Stomach (tissue), 9 donors: Measurements from ENCODE around the gene POP5. TPM values are rescaled to one million over a fixed set of nuclear protein-coding genes. Genes with fewer than 3 reads are reported as not detected.
"Not testable (repeated sequence)": the region's sequence is repeated elsewhere in the genome, so short reads cannot be mapped to it uniquely, and the experiment has no call there.

Experiments used
- DNase-seq, 2 donors: peaks; one replicate each; pipeline versions ENCODE4 v3.0.0 to v3.0.0-alpha.2; 2013 to 2019
- H3K27ac ChIP-seq, 5 donors: fragments of 200-600 bp in 4 of 5; sonication (generic) in 4 of 5; one replicate each; pipeline ENCODE4 v1.5.1; 2013 to 2019; ENCODE audit warnings: mild to moderate bottlenecking in 1 of 5, moderate library complexity in 1 of 5
- H3K27me3 ChIP-seq, 3 donors: fragments of 200-600 bp; sonication (generic); one replicate each; pipeline ENCODE4 v1.5.1; 2017 to 2019; ENCODE audit warnings: mixed run types in 1 of 3
- H3K36me3 ChIP-seq, 4 donors: fragments of 200-600 bp; sonication (generic); 1 replicate in 3 of 4; 2 replicates in 1 of 4; pipeline ENCODE4 v1.5.1; 2016 to 2019
- H3K4me1 ChIP-seq, 4 donors: fragments of 200-600 bp; sonication (generic); one replicate each; pipeline ENCODE4 v1.5.1; 2016 to 2019
- H3K4me3 ChIP-seq, 4 donors: fragments of 200-600 bp; sonication (generic) in 3 of 4; one replicate each; pipeline ENCODE4 v1.5.1; 2016 to 2019; ENCODE audit warnings: mild to moderate bottlenecking in 1 of 4
- H3K9me3 ChIP-seq, 4 donors: fragments of 200-600 bp; sonication (generic); one replicate each; pipeline ENCODE4 v1.5.1; 2016 to 2019
- EP300 ChIP-seq: sonication (generic); formaldehyde crosslinking; IDR thresholded peaks from one replicate; pipeline ENCODE4 v1.6.1; 2017; ENCODE audit warnings: antibody characterized with exemption
- POLR2A ChIP-seq, 4 donors: fragments of 450-650 bp; IDR thresholded peaks; one replicate each; pipeline ENCODE4 v1.6.1; 2016; ENCODE audit warnings: antibody characterized with exemption in 4 of 4, control low read depth in 2 of 4, mild to moderate bottlenecking in 1 of 4, moderate library complexity in 1 of 4
- POLR2AphosphoS5 ChIP-seq, 3 donors: sonication (generic); formaldehyde crosslinking; IDR thresholded peaks; one replicate each; pipeline ENCODE4 v1.6.1; 2016; ENCODE audit warnings: antibody characterized with exemption in 3 of 3
- WGBS, 5 donors: extraction: QIAGEN DNeasy Blood & Tissue Kit in 3 of 5; methylation state at CpG; one replicate each; pipeline versions ENCODE4 v1.1.5 to v1.1.7; 2013 to 2018; 5-methylcytosine and 5-hydroxymethylcytosine counted together
- intact Hi-C: fragments of 100-400 bp; cut with DNase I; formaldehyde crosslinking; loops from one replicate; pipeline ENCODE4 v1.15.1; 2023; ENCODE audit warnings: low total_unique reads
- polyA plus RNA-seq, 3 donors: library from polyadenylated mRNA; stranded (reverse); fragments of 200-250 nt; gene quantifications; one replicate each; pipeline ENCODE4 v1.2.3, GENCODE V29; 2013
- total RNA-seq, 5 donors: library from RNA; depleted of rRNA; stranded (reverse); fragments of >200 nt; gene quantifications; one replicate each; pipeline versions ENCODE4 v1.1.0 to v1.2.3, GENCODE V29; 2014 to 2016
- TF ChIP-seq, protein P1 (sequence below), 7 experiments: fragments of 450-650 bp in 4 of 7; fragments of 200-600 bp in 3 of 7; sonication (generic) in 3 of 7; IDR thresholded peaks; one replicate each; pipeline ENCODE4 v1.5.1; 2016 to 2019; ENCODE audit warnings: antibody characterized with exemption in 7 of 7, control low read depth in 2 of 7, mild to moderate bottlenecking in 1 of 7
- donor health status: healthy with polysubstance abuse.
- donor health status: Bipolar disorder and iron deficiency.
- donor health status: healthy.

Gene POP5
- total and polyA plus RNA-seq, 8 donors: 10.5 to 62.3 (median 35.0) TPM

GRCh38 chr12:120614848-120615247 lies 33.6 kb upstream of the POP5 start:
- Histone ChIP-seq H3K9me3 (no peaks in the 10 kb centered on the region), H3K27me3 (peaks cover 0 to 27% (median 6%) of the 10 kb centered on the region in 3 donors), H3K4me3 (no peak overlapping the region), H3K4me1 (no peaks in the 10 kb centered on the region), H3K27ac (no peak overlapping the region), H3K36me3 (no peaks in the 10 kb centered on the region)
- intact Hi-C loops: no loop called here
- no peak for DNase-seq
- TF ChIP-seq, protein P1, sequence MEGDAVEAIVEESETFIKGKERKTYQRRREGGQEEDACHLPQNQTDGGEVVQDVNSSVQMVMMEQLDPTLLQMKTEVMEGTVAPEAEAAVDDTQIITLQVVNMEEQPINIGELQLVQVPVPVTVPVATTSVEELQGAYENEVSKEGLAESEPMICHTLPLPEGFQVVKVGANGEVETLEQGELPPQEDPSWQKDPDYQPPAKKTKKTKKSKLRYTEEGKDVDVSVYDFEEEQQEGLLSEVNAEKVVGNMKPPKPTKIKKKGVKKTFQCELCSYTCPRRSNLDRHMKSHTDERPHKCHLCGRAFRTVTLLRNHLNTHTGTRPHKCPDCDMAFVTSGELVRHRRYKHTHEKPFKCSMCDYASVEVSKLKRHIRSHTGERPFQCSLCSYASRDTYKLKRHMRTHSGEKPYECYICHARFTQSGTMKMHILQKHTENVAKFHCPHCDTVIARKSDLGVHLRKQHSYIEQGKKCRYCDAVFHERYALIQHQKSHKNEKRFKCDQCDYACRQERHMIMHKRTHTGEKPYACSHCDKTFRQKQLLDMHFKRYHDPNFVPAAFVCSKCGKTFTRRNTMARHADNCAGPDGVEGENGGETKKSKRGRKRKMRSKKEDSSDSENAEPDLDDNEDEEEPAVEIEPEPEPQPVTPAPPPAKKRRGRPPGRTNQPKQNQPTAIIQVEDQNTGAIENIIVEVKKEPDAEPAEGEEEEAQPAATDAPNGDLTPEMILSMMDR (IDR thresholded peaks at IDR 0.05): no peak

DNA sequence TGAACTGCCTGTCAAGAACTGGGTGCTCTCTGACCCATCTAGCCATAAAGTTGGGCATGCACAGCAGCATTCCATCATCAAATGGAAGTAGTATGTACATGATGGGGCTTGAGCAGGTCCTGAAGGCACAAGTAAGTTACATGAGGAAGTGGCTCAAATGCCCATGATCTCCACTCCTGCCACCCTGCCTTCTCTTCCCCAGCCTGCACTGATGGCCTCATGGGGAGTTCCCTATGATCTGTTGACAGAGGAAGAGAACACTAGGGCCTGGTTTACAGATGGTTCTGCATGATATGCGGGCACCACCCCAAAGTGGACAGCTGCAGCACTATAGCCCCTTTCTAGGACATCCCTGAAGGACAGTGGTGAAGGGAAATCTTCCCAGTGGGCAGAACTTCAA lies 30.3 kb upstream of the POP5 start:
- H3K27ac ChIP-seq, H3K9me3 ChIP-seq, H3K27me3 ChIP-seq, H3K36me3 ChIP-seq, DNase-seq, intact Hi-C loops, H3K4me3 ChIP-seq, H3K4me1 ChIP-seq: not testable (repeated sequence)
- WGBS, 5 donors: 43 to 100% (median 88%) methylated on average over 1 of the region's 1 CpG

DNA sequence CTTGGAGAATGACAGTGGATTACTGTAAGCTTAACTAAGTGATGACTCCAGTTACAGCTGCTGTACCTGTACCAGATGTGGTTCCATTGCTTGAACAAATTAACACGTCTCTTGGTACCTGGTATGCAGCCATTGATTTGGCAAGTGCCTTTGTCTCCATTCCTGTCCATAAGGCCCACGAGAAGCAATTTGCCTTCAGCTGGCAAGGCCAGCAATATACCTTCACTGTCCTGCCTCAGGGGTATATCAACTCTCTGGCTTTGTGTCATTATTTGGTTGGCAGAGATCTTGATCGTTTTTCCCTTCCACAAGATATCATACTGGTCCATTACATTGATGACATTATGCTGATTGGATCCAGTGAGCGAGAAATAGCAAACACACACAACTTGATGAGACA lies 29.4 kb upstream of the POP5 start:
- no peak overlapping the region for H3K27ac ChIP-seq
- DNase-seq: no peak
- no peaks in the 10 kb centered on the region for H3K9me3 ChIP-seq
- H3K36me3 ChIP-seq: no peaks in the 10 kb centered on the region
- no peaks in the 10 kb centered on the region for H3K27me3 ChIP-seq
- 71 to 80% (median 77%) methylated on average over 4 of the region's 4 CpGs for WGBS, 5 donors
- no peak overlapping the region for H3K4me3 ChIP-seq
- H3K4me1 ChIP-seq: no peaks in the 10 kb centered on the region
- TF ChIP-seq EP300: no peak
- TF ChIP-seq POLR2AphosphoS5 (IDR thresholded peaks at IDR 0.05): no peak
- no peak for TF ChIP-seq POLR2A (IDR thresholded peaks at IDR 0.05)
- TF ChIP-seq, protein P1 (IDR thresholded peaks at IDR 0.05): no peak
- intact Hi-C loops: no loop called here

DNA sequence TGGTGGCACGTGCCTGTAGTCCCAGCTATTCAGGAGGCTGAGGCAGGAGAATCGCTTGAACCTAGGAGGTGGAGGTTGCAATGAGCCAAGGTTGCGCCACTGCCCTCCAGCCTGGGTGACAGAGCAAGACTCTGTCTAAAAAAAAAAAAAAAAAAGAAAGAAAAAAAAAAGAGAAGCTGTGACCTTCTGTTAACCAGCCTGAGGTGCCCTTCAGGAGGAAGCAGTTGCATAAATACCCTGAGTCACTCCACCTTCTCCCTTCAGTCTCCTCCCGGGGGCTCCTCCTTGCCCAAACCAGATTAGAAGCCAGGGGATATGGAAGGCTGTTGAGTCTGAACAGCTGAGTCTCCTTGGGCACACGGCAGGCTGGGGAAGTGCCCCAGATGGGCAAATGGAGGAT lies 21.2 kb upstream of the POP5 start:
- H3K9me3 ChIP-seq, H3K4me1 ChIP-seq, intact Hi-C loops, H3K4me3 ChIP-seq, H3K36me3 ChIP-seq: not testable (repeated sequence)
- TF ChIP-seq POLR2AphosphoS5 (IDR thresholded peaks at IDR 0.05): peak in 1 of 3 donors; percentile 43
- peak; percentile 36 to 70 for DNase-seq
- 46 to 54% (median 52%) methylated on average over 5 of the region's 5 CpGs for WGBS, 5 donors
- Histone ChIP-seq H3K27me3 (peaks cover 0 to 15% (median 0%) of the 10 kb centered on the region in 3 donors), H3K27ac (peak overlapping the region in 1 of 5 donors; percentile 12)

DNA sequence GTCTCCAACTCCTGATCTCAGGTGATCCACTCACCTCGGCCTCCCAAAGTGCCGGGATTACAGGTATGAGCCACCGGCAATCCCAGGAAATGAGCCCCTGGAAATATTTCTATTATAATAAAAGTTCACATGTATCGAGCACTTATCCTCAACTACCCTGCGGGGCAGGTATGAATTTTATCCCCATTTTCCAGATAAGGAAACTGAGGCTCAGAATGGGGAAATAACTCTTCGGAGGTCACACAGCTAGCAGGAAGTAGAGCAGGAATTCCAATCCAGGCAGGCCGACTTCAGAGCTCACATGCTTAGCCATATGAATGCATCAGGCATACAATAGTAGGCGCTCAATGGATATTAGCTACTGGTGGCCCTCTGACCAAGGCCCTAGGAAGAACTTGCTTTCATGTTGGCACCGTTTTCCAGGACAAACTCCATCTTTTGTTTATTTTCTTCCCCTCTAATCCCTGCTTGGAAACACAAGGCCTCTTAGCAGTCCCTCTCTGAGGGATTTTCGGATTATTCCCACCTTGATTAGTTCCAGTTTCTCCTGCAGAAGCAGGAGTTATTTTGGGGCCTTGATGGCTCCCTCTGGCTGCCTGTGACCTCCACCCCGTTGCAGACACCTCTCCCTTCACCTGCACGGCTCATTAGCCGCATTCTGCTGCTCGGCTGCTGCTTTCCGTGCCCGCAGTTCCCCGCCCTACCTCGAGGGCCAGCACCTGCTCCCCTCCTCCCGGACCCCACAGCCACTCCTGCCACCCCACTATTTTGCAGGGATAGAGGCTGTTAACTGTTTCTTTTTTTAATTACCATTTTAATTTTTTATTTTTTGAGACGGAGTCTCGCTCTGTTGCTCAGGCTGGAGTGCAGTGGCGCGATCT lies 18.7 kb upstream of the POP5 start:
- TF ChIP-seq, protein P1 (IDR thresholded peaks at IDR 0.05): no peak
- no peak for TF ChIP-seq EP300
- TF ChIP-seq POLR2AphosphoS5 (IDR thresholded peaks at IDR 0.05): no peak
- TF ChIP-seq POLR2A (IDR thresholded peaks at IDR 0.05): no peak
- no peak overlapping the region for H3K27ac ChIP-seq
- no peaks in the 10 kb centered on the region for H3K36me3 ChIP-seq
- intact Hi-C loops: no loop called here
- 78 to 82% (median 81%) methylated on average over 23 of the region's 23 CpGs for WGBS, 5 donors
- H3K4me1 ChIP-seq: peaks cover 0 to 8% (median 0%) of the 10 kb centered on the region in 4 donors
- H3K27me3 ChIP-seq: peaks cover 0 to 21% (median 0%) of the 10 kb centered on the region in 3 donors
- no peaks in the 10 kb centered on the region for H3K9me3 ChIP-seq
- no peak for DNase-seq
- H3K4me3 ChIP-seq: no peak overlapping the region
